HEK293 (cell line): ENCODE results near the gene PRDM7.

ENCODE experiments used
- FEZF1 ChIP-seq: fragments of 450-650 bp; formaldehyde crosslinking; IDR thresholded peaks from 2 replicates; pipeline ENCODE4 v1.5.1; 2016; ENCODE audit warnings: missing biosample characterization, missing genetic modification characterization
- HOXC10 ChIP-seq: sonication (generic); formaldehyde crosslinking; IDR thresholded peaks from 2 replicates; pipeline ENCODE4 v1.8.1; 2023; ENCODE audit warnings: mild to moderate bottlenecking, missing genetic modification reagents
- MYNN ChIP-seq: fragments of 450-650 bp; formaldehyde crosslinking; IDR thresholded peaks from 2 replicates; pipeline ENCODE4 v1.5.1; 2016; ENCODE audit warnings: missing biosample characterization, missing genetic modification characterization, borderline replicate concordance
- ZNF223 ChIP-seq: fragments of 450-650 bp; formaldehyde crosslinking; IDR thresholded peaks from 2 replicates; pipeline ENCODE4 v1.5.1; 2016; ENCODE audit warnings: missing biosample characterization, missing genetic modification characterization
- ZNF24 ChIP-seq: fragments of 450-650 bp; formaldehyde crosslinking; IDR thresholded peaks from 2 replicates; pipeline ENCODE4 v1.5.1; 2016; ENCODE audit warnings: missing biosample characterization, missing genetic modification characterization
- TF ChIP-seq, protein P1 (sequence below): fragments of 450-650 bp; formaldehyde crosslinking; IDR thresholded peaks from 2 replicates; pipeline ENCODE4 v1.5.1; 2016; ENCODE audit warnings: missing biosample characterization, missing genetic modification characterization
- TF ChIP-seq, protein P2 (sequence below): fragments of 450-650 bp; formaldehyde crosslinking; IDR thresholded peaks from 2 replicates; pipeline ENCODE4 v1.5.1; 2016; ENCODE audit warnings: missing biosample characterization, missing genetic modification characterization, low read depth

- TF ChIP-seq HOXC10 (no peak), ZNF24 (tag by site-specific recombination) (no peak), FEZF1 (tag by site-specific recombination) (no peak), ZNF223 (tag by site-specific recombination) (no peak), MYNN (tag by site-specific recombination) (no peak)
- TF ChIP-seq, protein P1, sequence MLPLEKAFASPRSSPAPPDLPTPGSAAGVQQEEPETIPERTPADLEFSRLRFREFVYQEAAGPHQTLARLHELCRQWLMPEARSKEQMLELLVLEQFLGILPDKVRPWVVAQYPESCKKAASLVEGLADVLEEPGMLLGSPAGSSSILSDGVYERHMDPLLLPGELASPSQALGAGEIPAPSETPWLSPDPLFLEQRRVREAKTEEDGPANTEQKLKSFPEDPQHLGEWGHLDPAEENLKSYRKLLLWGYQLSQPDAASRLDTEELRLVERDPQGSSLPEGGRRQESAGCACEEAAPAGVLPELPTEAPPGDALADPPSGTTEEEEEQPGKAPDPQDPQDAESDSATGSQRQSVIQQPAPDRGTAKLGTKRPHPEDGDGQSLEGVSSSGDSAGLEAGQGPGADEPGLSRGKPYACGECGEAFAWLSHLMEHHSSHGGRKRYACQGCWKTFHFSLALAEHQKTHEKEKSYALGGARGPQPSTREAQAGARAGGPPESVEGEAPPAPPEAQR (tag by site-specific recombination): no peak
- TF ChIP-seq, protein P2, sequence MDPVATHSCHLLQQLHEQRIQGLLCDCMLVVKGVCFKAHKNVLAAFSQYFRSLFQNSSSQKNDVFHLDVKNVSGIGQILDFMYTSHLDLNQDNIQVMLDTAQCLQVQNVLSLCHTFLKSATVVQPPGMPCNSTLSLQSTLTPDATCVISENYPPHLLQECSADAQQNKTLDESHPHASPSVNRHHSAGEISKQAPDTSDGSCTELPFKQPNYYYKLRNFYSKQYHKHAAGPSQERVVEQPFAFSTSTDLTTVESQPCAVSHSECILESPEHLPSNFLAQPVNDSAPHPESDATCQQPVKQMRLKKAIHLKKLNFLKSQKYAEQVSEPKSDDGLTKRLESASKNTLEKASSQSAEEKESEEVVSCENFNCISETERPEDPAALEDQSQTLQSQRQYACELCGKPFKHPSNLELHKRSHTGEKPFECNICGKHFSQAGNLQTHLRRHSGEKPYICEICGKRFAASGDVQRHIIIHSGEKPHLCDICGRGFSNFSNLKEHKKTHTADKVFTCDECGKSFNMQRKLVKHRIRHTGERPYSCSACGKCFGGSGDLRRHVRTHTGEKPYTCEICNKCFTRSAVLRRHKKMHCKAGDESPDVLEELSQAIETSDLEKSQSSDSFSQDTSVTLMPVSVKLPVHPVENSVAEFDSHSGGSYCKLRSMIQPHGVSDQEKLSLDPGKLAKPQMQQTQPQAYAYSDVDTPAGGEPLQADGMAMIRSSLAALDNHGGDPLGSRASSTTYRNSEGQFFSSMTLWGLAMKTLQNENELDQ: no peak
Measured at GRCh38 chr16:90048737-90049330, 28.3 kb downstream of the PRDM7 start.
